ENCODE data around the gene RAB11FIP4.

RAB11FIP4 gene

DNA sequence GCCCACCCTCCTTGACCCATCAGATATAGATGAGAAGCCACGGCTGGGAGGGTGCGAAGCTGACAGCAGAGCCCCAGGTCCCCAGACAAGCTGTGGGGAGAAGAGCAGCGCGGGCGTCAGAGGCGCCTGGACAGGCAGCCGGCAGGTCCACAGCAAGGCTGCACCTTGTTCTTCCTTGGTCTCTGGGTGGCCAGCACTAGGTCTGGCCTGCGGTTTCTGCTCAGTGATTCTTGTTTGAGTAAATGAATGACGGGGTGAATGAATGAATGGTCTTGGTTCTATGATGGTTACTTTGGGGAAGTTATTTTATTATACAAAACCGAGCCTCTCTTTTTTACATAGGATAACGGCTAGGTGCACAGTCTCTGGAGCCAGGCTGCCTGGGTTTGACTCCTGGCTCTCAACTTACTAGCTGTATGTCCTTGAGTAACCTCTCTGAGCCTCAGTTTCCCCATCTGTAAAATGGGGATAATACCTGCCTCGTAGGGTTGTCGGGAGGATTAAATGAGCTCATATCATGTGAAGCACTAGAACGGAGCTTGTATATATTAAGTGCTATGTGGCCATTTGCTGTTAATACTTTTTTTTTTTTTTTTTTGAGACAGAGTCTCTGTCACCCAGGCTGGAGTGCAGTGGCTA is 86.1 kb downstream of the RAB11FIP4 start (continued):
- TF ChIP-seq, protein P1, sequence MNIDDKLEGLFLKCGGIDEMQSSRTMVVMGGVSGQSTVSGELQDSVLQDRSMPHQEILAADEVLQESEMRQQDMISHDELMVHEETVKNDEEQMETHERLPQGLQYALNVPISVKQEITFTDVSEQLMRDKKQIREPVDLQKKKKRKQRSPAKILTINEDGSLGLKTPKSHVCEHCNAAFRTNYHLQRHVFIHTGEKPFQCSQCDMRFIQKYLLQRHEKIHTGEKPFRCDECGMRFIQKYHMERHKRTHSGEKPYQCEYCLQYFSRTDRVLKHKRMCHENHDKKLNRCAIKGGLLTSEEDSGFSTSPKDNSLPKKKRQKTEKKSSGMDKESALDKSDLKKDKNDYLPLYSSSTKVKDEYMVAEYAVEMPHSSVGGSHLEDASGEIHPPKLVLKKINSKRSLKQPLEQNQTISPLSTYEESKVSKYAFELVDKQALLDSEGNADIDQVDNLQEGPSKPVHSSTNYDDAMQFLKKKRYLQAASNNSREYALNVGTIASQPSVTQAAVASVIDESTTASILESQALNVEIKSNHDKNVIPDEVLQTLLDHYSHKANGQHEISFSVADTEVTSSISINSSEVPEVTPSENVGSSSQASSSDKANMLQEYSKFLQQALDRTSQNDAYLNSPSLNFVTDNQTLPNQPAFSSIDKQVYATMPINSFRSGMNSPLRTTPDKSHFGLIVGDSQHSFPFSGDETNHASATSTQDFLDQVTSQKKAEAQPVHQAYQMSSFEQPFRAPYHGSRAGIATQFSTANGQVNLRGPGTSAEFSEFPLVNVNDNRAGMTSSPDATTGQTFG (tag by site-specific recombination; IDR thresholded peaks at IDR 0.05; ENCODE audit: borderline replicate concordance) = no peak
- TF ChIP-seq ZNF423 (tag by site-specific recombination; IDR thresholded peaks at IDR 0.05) (no peak), GLIS2 (tag by site-specific recombination; IDR thresholded peaks at IDR 0.05) (no peak), ZNF664 (tag by site-specific recombination; IDR thresholded peaks at IDR 0.05) (no peak), KLF7 (tag by site-specific recombination; IDR thresholded peaks at IDR 0.05; ENCODE audit: borderline replicate concordance) (no peak), ZNF521 (tag by site-specific recombination; IDR thresholded peaks at IDR 0.05) (no peak), OVOL3 (tag by site-specific recombination; IDR thresholded peaks at IDR 0.05) (no peak), ZNF19 (tag by site-specific recombination; IDR thresholded peaks at IDR 0.05; ENCODE audit: low read depth) (no peak), ZNF138 (tag by site-specific recombination; IDR thresholded peaks at IDR 0.05; ENCODE audit: borderline replicate concordance) (no peak)
- TF ChIP-seq, protein P2, sequence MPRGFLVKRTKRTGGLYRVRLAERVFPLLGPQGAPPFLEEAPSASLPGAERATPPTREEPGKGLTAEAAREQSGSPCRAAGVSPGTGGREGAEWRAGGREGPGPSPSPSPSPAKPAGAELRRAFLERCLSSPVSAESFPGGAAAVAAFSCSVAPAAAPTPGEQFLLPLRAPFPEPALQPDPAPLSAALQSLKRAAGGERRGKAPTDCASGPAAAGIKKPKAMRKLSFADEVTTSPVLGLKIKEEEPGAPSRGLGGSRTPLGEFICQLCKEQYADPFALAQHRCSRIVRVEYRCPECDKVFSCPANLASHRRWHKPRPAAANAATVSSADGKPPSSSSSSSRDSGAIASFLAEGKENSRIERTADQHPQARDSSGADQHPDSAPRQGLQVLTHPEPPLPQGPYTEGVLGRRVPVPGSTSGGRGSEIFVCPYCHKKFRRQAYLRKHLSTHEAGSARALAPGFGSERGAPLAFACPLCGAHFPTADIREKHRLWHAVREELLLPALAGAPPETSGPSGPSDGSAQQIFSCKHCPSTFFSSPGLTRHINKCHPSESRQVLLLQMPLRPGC (tag by site-specific recombination; IDR thresholded peaks at IDR 0.05) = no peak
- TF ChIP-seq, protein P3, sequence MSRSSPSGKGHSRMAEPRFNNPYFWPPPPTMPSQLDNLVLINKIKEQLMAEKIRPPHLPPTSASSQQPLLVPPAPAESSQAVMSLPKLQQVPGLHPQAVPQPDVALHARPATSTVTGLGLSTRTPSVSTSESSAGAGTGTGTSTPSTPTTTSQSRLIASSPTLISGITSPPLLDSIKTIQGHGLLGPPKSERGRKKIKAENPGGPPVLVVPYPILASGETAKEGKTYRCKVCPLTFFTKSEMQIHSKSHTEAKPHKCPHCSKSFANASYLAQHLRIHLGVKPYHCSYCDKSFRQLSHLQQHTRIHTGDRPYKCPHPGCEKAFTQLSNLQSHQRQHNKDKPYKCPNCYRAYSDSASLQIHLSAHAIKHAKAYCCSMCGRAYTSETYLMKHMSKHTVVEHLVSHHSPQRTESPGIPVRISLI (tag by site-specific recombination; IDR thresholded peaks at IDR 0.05) = no peak

DNA sequence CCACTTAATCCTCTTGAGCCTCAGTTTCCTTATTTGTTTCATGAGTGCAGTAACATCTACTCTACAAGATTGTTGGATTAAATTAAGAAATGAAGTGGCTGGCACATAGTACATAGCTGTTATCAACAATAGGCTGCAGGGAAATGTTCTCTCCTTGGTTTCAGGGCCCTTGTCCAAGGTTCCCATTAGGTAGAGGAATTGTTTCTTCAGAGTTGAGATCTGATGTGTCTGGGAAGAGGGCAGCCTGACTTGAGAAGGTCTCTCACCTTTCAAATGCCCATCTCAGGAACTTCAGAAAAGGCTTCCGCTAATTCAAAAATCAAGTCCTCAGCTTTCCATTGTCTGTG is 87.6 kb downstream of the RAB11FIP4 start:
- CTCF ChIA-PET = interaction anchor here (0.6 to 1.3 kb wide), 4 partner anchors 10 to 460 kb away, joined by 3 to 6 read pairs (median 3); no protein-coding TSS in a partner anchor
- no peak overlapping the region for H3K27ac ChIP-seq (ENCODE audit: extremely low read depth, low read depth, low read length)
- H3K9me3 ChIP-seq (ENCODE audit: control insufficient read depth, insufficient read depth, low read depth, low read length) = no peaks in the 10 kb centered on the region
- POLR2A ChIA-PET = interaction anchor here (1.0 kb wide), 1 partner anchor 8 kb away, joined by 5 read pairs; no protein-coding TSS in a partner anchor
- TF ChIP-seq KLF1 (tag by site-specific recombination; IDR thresholded peaks at IDR 0.05) (no peak), ZNF571 (tag by site-specific recombination; IDR thresholded peaks at IDR 0.05) (no peak), ZNF610 (tag by site-specific recombination; IDR thresholded peaks at IDR 0.05; ENCODE audit: borderline replicate concordance) (no peak), ZNF707 (tag by site-specific recombination; IDR thresholded peaks at IDR 0.05) (no peak), ZNF433 (tag by site-specific recombination; IDR thresholded peaks at IDR 0.05; ENCODE audit: low read depth) (no peak), ZNF596 (tag by site-specific recombination; IDR thresholded peaks at IDR 0.05) (no peak), ZNF311 (tag by site-specific recombination; IDR thresholded peaks at IDR 0.05; ENCODE audit: borderline replicate concordance) (no peak), KLF10 (tag by site-specific recombination; IDR thresholded peaks at IDR 0.05) (no peak), ZNF423 (tag by site-specific recombination; IDR thresholded peaks at IDR 0.05) (no peak)
- TF ChIP-seq, protein P4, sequence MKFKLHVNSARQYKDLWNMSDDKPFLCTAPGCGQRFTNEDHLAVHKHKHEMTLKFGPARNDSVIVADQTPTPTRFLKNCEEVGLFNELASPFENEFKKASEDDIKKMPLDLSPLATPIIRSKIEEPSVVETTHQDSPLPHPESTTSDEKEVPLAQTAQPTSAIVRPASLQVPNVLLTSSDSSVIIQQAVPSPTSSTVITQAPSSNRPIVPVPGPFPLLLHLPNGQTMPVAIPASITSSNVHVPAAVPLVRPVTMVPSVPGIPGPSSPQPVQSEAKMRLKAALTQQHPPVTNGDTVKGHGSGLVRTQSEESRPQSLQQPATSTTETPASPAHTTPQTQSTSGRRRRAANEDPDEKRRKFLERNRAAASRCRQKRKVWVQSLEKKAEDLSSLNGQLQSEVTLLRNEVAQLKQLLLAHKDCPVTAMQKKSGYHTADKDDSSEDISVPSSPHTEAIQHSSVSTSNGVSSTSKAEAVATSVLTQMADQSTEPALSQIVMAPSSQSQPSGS (tag by site-specific recombination; IDR thresholded peaks at IDR 0.05; ENCODE audit: low read depth) = no peak
- TF ChIP-seq, protein P5, sequence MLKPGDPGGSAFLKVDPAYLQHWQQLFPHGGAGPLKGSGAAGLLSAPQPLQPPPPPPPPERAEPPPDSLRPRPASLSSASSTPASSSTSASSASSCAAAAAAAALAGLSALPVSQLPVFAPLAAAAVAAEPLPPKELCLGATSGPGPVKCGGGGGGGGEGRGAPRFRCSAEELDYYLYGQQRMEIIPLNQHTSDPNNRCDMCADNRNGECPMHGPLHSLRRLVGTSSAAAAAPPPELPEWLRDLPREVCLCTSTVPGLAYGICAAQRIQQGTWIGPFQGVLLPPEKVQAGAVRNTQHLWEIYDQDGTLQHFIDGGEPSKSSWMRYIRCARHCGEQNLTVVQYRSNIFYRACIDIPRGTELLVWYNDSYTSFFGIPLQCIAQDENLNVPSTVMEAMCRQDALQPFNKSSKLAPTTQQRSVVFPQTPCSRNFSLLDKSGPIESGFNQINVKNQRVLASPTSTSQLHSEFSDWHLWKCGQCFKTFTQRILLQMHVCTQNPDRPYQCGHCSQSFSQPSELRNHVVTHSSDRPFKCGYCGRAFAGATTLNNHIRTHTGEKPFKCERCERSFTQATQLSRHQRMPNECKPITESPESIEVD (tag by site-specific recombination; IDR thresholded peaks at IDR 0.05) = no peak
- TF ChIP-seq, protein P1 (tag by site-specific recombination; IDR thresholded peaks at IDR 0.05; ENCODE audit: borderline replicate concordance) = no peak
- TF ChIP-seq, protein P6, sequence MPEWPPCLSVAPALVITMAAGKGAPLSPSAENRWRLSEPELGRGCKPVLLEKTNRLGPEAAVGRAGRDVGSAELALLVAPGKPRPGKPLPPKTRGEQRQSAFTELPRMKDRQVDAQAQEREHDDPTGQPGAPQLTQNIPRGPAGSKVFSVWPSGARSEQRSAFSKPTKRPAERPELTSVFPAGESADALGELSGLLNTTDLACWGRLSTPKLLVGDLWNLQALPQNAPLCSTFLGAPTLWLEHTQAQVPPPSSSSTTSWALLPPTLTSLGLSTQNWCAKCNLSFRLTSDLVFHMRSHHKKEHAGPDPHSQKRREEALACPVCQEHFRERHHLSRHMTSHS (tag by site-specific recombination; IDR thresholded peaks at IDR 0.05) = no peak
- no peaks in the 10 kb centered on the region for H3K36me3 ChIP-seq (ENCODE audit: control insufficient read depth in 2 of 2, insufficient read depth in 1 of 2, low read length in 2 of 2)
- H3K4me1 ChIP-seq (ENCODE audit: control insufficient read depth, insufficient read depth, low read length) = no peaks in the 10 kb centered on the region
- no peak overlapping the region for H3K4me3 ChIP-seq (ENCODE audit: low read depth, low read length)

Data from HEK293 (cell line).